NT2/D1 (cell line): ENCODE data around the gene FIBIN.

Experiments used
- SUZ12 ChIP-seq: IDR thresholded peaks from 2 replicates; pipeline ENCODE4 v1.6.1; 2011; ENCODE audit not compliant: insufficient read length, insufficient read depth; ENCODE audit errors: extremely low read depth
- YY1 ChIP-seq: IDR thresholded peaks from 2 replicates; pipeline ENCODE4 v1.6.1; 2011; ENCODE audit not compliant: insufficient read length, insufficient read depth
- ZNF274 ChIP-seq: IDR thresholded peaks from 2 replicates; pipeline ENCODE4 v1.6.1; 2011; ENCODE audit warnings: mild to moderate bottlenecking, low read depth, low read length

GRCh38 chr11:26944866-26945664 is 48.8 kb upstream of the FIBIN start:
- no peak for TF ChIP-seq YY1
- no peak for TF ChIP-seq ZNF274
- TF ChIP-seq SUZ12: no peak
